HG03135 (cell line): Measurements from ENCODE around the gene TRIM16.
A peak's percentile ranks its signal among the peaks of the same experiment; 100 is the strongest.
"Not testable (repeated sequence)": the region's sequence is repeated elsewhere in the genome, so short reads cannot be mapped to it uniquely, and the experiment has no call there.

Source experiments
- ATAC-seq: cut with Tn5 transposase; IDR thresholded peaks from one replicate; pipeline ENCODE4 v1.9.1; 2021; ENCODE audit warnings: mild to moderate bottlenecking, moderate library complexity; ENCODE audit not compliant: unreplicated experiment

Gene TRIM16

GRCh38 chr17:15683824-15684478 lies at the start of gene TRIM16:
TRIM16 (minus strand) TSS chr17:15684311; CDS start chr17:15651609, 32,702 bp downstream.
- peak; percentile 92 for ATAC-seq

GRCh38 chr17:15733174-15733789 lies 49.2 kb upstream of the TRIM16 start:
- not testable (repeated sequence) for ATAC-seq

DNA sequence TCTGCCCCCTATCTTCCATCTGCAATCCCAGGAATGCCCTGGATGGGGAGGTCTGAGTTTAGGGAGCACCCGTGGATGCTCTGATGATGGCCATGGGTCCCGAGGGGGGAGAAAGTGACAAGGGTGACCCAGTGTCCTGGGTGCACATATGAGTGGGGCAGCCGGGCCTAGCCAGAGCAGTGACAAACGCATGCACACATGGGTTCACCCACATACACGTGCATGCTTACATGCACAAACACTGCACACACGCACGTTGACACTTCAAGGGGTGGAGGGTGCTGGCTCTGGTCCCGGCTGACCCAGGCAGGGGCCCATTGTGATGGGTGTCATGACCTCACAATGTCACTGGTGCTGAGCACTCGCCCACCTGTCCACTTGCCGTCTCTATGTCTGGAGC lies 47.8 kb upstream of the TRIM16 start, which contains the start of gene TBC1D26:
Gene TBC1D26, plus strand, starts transcription at position 384 of the 400 bp plus-strand sequence. CDS start 3,066 bp downstream, outside the sequence.
- not testable (repeated sequence) for ATAC-seq

- not testable (repeated sequence) for ATAC-seq
Observed at GRCh38 chr17:15730535-15730934, 46.4 kb upstream of the TRIM16 start.

DNA sequence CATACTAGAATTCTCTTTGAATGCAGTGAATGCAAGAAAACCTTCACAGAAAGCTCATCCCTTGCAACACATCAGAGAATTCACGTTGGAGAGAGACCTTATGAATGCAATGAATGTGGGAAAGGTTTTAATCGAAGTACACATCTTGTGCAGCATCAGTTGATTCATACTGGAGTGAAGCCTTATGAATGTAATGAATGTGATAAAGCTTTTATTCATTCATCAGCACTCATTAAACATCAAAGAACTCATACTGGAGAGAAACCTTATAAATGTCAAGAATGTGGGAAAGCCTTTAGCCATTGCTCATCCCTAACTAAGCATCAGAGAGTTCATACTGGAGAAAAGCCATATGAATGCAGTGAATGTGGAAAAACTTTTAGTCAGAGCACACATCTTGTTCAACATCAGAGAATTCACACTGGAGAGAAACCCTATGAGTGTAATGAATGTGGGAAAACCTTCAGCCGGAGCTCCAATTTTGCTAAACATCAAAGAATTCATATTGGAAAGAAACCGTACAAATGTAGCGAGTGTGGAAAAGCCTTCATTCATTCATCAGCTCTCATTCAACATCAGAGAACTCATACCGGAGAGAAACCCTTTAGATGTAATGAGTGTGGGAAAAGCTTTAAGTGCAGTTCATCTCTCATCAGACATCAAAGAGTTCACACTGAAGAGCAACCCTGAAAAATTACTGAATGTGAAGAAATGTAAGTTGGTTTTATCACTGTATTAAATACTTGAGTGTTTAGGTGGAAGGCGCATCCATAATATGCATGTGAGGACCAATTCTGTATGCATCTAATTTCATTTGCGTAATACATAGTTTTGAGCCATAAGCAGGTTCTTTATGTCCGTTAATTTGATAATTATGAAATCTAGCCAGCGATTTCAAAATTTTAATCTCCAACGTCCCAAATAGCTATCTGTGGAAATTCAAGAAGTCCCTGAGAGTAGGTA lies 32.8 kb upstream of the TRIM16 start:
- not testable (repeated sequence) for ATAC-seq

DNA sequence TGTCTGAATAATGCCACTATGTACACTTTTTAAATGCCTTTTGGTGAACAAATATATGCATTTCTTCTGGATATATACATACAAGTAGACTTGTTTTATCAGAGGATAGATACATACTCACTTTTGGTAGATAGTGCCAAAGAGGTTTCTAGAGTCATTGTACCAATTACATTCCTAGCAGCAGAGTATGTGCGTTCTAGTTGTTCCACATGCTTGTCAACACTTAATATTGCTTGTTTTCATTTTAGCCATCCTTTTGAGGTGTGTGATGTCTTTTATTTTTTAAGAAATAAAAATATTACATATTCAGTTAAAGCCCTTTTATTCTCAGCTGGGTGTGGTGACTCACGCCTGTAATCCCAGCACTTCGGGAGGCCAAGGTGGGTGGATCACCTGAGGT lies 24.8 kb upstream of the TRIM16 start:
- not testable (repeated sequence) for ATAC-seq

GRCh38 chr17:15704813-15705212 lies 20.7 kb upstream of the TRIM16 start:
- ATAC-seq, result not testable (repeated sequence)

DNA sequence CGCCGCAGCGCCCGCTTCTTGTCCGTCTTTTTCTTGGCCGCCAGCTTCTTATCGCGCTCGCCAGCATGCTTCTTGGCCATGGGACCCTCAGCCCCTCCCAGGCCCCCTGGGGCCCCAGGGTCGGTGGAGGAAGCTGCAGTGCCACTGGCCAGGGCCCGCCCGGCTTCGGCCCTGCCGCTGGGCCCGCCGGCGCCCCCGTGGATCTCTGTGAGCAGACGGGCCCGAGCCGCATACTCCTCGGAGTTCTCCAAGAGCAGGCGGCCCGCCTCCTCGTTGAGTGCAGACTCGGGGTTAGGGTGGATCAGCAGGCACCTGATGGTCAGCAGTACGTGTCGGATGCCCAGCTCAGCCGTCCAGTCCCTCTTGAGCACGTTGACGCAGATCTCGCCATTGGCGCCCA lies 20.1 kb upstream of the TRIM16 start:
- not testable (repeated sequence) for ATAC-seq

GRCh38 chr17:15699937-15700336 lies 15.8 kb upstream of the TRIM16 start:
- not testable (repeated sequence) for ATAC-seq

DNA sequence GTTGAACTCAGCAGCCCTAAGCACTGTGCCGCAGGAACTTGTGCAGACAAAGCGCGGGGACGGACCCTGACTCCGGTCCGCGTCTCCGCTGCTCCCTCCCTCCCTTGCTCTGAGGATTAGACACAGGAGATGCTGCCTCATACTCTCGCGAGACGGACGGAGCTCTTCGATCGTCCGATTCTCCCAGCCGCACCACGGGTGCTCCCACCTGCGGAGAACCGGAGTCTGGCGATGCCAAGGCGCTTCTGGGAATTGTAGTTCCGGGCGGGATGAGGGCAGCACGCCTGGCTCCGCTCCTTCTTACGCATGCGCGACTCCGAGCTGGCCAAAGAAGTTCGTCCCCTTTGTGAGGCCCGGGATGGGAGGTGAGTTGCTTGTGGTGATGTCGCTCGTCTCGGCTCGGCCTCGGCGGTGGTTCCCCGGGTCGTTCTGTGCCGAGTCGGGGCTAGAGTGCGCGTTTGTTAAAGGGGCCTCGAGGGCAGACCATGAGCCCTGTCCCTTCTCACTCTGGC lies 15.4 kb upstream of the TRIM16 start, which contains the start of gene ZNF286A:
Gene ZNF286A, plus strand, starts transcription at position 340 of the 512 bp plus-strand sequence. CDS start 578 bp downstream, outside the sequence.
- ATAC-seq, result peak; percentile 98

DNA sequence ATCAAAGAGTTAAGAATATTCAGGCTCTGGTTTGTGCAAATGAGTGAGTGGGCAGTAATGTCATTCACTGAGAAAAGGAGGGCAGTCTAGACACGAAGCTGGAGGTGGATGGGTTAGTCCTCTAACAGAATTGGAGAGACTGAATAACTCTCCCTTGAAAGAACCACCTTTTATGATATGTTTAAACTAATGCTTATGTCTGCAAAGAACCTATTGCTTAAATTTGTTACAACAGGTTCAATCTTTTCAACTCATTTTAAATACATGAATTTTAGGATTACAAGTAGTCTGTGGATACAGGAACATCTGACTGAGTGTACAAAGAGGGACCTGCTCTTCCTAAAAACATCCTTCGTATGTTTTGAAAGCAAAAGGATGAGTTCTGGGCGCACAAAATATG lies 14.9 kb upstream of the TRIM16 start:
- not testable (repeated sequence) for ATAC-seq

DNA sequence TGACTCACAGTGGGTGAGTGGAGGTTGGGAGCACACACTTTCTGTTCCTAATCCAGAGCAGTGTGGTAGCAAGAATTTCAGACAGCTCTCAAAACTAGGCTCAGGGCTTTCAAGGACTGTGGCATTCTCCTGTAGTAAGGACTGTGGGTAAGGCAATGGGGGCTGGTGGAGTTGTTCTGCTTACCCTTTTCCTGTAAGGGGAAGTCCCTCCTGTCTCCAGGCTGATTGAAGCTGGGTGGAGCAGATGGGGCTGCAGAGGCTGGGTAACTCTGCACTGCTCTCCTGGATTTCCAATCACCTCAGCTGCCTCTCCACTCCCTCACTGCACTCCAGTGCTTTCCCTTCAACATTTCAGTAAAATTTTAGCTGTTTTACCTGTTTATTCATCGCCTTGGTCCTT lies 3.4 kb upstream of the TRIM16 start:
- ATAC-seq, result not testable (repeated sequence)

DNA sequence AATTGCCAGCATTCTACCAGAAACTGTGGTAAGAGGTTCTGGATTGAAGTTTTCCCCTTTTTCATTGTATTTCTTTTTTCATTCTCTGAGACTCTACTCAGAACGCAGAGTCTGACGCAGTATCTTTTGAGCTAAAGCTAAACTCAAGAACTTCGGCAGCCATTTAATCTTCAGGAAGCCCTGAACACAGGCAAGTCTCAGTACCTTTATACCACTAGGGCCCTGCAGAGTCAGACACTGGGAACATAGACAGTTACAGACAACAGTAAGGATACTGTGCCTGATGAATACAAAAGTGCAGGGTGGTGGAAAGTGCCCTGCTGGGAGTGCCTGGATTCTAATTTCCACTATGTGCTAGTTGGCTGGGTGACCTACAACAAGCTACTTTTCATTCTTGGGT lies 976 bp downstream of the TRIM16 start:
- not testable (repeated sequence) for ATAC-seq

DNA sequence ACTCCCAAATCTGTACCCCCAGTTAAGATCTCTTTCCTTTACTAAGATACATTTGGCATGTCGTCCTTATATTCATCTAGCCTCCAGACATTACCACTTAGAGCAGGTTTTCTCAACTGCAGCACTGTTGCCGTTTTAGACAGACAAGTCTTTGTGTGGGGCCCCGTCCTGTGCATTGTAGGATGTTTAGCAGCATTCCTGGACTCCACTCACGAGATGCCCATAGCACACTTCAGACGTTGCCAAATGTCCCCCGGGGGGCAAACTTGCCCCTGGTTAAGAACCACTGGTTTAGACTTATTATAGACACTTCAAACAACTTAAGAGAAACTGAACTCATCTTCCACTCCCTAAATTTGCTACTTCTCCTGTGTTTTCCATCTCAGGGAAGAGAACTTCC lies 8.1 kb downstream of the TRIM16 start:
- ATAC-seq, result not testable (repeated sequence)

- not testable (repeated sequence) for ATAC-seq
Observed at GRCh38 chr17:15674640-15675039, 9.5 kb downstream of the TRIM16 start.

DNA sequence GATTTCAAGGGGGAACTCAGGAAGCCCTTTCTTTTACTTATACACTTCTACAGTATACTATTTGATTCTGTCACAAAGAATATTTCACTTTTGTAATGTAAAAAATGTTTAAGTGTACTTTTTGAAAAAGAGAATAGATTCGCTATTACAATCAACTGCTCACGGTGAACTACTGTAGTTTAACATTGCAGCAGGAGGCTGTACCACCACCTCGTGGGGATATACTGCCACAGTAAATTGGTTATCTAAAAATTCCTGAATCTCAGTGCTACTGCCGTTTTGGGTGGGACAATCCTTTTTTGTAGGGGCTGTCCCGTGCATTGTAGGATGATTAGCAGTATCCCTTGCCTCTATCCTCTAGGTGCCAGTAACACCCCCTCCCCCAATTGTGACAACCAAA lies 14.6 kb downstream of the TRIM16 start:
- ATAC-seq, result not testable (repeated sequence)

GRCh38 chr17:15663691-15664090 lies 20.4 kb downstream of the TRIM16 start:
- no peak for ATAC-seq

DNA sequence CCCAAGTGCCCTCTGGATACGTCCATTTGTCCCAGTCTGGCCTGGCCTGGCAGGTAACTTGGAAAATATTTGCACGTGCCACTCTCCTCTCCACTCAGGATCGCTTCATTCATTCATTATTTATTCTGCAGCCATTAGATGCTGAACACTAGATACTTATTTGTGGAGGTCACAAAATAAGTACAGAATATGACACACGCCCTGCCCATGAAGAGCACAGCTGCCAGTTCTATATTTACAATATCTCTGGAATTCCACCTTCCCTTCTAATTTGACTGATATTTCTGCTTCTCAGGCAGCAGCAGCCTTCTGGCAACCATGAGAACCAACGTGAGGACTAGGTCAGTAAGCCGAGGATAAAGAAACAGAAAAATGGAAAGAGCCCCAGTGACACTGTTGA lies 20.9 kb downstream of the TRIM16 start:
- ATAC-seq, result no peak

DNA sequence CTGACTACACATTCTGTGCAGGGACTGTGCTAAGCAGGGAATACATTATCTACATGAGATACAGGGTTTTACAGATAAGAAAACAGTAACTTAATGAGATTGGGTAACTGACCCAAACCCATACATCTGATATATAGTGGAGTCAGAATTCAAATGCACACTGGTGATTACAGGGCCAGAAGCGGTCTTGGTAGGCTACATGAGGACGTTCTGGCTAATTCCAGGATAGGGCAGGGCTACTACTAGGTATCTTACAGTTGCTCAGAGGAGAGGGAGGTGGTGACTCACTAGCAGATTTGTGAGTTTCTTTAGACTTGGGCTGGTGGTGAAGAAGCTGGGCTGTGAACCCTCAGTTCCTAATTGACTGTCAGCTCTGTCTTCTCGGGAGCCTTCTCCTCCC lies 21.4 kb downstream of the TRIM16 start:
- no peak for ATAC-seq

- no peak for ATAC-seq
Observed at GRCh38 chr17:15660077-15660476, 24.0 kb downstream of the TRIM16 start.

- no peak for ATAC-seq
Observed at GRCh38 chr17:15659663-15660062, 24.4 kb downstream of the TRIM16 start.
